Activated effector memory CD4-positive, alpha-beta T cell treated with anti-CD3 and anti-CD28 coated beads, Interleukin-2, amount 50 U/mL, for 16 hours (primary cell): Measurements from ENCODE around the gene CACNA2D3.

Experiments used
- DNase-seq: peaks from one replicate; pipeline ENCODE4 v3.0.0-alpha.2; 2020

Gene CACNA2D3

DNA sequence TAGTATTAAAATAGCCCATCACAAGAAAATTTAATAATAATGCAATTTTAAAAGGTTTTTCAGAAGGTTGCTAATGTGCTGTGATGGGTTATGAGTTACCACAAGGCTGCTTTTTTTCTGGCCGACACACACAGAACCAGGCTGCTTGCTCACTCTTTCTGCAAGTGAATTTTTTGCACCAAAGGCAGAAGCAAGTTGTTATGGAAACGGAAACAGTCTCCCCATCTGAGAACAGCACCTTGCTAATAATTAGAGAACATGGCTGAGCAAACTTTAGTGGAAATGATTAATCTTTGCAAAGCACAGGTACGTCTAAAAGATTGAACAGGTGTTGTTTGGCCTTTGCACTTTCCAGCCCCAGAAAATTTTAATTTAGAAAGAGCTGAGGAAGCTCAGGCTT, 51.0 kb downstream of the CACNA2D3 start:
- DNase-seq: no peak

DNA sequence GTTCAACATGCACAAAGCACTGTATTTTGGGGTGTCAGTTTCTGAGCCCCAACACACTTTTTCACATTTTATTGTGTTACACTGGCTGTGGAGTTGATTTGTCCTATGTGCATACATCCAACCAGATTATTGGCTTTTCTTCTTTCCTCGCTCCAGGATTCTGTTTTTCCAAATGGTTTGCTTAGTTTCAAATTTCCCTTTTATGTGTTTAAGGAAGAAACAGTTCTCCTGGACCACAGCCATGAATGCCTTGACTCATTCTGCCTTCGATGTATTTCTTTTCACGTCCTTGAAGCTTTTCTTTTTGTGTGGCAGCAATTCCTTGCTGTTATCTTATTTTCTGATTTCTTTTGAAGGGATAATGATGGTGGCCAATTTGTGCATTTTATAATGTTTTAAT, 53.8 kb downstream of the CACNA2D3 start:
- DNase-seq: no peak

DNA sequence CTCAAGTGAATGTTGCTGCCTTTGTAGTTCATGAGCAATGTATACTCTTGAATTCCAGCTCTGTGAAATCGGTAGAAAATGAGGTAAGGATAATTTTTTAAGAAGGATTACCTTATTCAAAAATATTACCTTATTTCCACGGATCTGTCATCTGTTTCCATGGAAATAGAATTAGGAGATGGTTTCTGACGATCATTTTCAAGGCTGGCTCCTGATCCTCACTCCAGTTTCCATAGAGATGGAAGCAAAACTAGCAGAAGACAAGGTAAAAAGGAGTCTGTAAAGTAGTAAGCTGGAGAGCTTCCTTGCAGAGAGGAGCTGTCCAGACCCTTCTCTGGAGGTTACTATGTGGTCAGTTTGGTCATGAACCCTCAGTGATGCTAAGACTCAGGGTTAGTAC, 55.5 kb downstream of the CACNA2D3 start:
- DNase-seq: no peak

DNA sequence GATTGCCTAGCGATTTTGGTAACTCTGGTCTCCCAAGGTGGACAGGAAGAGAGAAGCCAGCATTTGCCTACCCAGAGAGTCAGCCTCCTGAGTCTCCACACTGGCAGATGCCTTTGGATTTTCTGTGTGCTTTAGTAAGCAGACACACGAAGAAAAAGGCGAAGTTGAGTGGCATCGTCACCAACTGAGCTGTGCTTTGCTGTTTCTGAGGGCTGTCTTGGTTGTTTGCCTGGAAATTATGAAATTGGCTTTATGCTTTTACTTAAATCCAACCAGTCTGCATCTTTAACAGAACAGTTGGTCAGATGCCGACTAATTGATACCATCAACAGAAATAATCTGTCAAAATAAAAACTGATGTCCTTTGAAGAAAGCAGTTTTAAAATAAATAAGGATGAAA, 56.0 kb downstream of the CACNA2D3 start:
- DNase-seq: no peak

DNA sequence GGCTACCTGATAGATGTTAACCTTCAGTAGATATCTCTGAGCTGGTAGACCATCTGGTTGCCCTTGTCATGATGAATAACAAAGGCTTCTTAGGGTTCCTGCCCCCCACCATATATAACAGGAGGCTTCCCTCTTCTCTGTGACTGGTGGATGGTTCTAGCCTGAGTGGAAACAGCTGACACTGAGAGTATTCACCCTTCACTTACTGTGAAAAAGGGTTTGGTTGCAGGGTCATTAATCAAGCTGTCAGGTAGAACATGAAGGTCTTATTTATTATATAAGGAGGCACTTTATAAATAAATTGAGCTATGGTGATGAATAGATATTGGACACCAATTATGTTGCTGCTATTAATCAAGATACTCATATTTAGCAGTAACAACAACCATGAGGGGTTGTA, 58.6 kb downstream of the CACNA2D3 start:
- DNase-seq: no peak

DNA sequence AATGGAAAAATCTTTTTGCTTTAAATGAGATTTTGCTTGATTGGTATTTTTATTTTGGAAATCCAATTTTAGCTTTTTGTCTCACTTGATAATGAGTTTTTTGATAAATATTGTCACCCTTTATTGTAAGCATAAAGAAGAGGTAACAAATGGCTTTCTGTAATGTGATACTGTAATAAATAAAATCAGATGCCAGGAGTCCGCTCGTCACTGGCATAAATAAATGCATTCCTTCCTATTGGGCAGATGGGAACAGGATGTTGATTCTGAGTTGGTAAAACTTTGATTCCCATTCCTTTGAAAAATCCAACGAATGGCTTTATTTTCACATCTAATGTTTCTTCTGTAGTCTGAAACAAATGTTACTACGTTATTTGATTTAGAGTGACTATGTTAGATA, 59.9 kb downstream of the CACNA2D3 start:
- DNase-seq: no peak

DNA sequence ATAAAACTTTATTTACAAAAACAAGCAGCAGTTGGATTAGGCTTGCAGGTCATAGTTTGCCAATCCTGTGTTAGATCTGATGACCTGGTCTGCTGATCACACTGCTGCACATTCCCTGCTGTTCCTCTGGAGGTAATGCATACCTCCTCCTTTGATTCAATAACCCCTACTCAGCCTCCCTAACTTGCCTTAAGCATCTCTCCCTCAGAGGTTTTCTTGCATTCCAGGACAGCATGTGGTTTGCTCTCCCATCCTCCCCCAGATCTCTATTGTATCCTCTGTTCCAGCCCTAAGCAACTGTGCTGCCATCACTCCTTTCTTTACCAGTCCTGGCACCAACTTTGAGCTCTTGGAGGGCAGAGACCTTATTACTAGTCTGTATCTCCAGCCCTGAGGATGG, 63.4 kb downstream of the CACNA2D3 start:
- DNase-seq: no peak

DNA sequence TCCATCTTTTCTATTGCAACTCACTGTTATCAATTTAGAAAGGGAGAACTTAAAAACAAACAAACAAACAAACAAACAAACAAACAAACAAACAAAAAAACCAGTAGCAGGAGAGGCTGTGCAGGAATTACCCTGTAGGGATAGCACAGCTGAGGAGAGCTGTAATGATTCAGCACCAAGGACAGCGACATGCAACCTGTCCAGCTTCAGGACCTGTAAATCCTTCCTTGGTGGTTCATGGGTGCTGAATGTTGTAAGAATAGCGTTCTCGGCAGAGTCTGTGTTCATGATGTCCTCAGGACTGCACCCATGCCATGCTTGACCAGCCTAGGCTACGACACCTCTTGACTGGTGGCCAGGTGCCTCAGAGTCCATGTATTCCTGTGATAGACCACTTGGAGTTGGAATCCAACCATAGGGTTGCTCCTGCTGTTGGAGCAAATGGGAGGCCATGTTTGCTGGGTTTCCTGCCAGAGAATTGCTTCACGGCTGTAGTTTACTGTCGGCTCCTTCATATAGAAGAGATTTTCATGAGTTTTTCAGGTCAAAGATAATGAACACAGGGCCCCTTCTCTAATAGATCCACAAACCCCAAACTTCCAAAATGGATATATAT, 65.9 kb downstream of the CACNA2D3 start:
- DNase-seq: no peak

DNA sequence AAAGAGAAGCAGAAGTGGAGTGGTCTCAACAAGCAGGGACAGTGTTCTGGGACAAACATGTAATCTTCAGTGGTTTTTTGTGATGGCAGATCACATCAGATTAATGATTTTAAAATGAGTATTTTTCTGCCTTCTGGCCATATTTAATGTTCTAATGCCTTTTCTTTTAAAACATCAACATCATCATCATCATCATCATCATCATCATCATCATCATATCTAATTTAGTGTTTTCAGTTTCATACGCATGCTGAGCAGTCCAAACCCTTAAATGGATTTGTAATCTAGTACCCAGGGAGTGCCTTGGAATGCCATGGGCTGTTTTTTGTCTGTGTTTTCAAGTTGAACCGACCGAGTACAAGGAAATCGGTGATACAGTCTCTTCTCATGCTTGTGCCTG, 68.9 kb downstream of the CACNA2D3 start:
- DNase-seq: no peak

DNA sequence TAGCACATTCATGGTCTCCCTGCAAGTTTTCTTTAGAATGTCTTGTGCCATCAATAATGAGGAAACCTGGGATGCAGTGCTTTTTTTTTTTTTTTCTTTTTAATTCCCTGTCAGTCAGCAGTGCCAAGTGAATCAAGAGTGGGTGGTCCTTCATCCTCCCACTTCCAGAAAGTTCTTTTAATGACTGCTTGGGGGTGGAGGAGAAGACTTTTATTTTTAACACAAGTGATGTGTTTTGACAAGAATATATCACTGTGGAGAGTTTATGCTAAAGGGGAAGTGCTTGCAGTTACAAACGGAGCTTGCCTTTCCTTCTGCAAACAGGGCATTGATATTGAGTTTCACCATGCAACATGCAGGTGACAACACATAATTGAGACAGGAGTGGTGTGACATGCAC, 69.7 kb downstream of the CACNA2D3 start:
- no peak for DNase-seq

DNA sequence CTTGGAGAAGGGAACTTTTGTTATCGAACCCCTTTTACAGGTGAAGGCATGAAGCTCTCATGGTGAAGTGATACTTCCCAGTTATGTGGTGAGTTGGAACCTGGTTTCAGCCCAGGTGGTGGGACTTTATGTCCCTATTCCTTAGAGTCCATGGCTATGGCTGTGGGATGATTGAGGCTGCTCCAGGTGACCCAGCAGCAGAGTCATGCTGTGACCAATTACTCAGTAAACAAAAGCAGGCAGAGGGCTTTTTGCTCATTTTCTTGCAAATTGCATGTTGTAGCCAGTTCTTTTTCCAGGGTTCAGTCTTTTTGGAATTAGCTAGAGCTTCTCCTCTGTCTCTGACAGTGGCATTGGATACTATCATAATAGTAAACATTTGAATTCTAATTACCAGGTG, 70.7 kb downstream of the CACNA2D3 start:
- no peak for DNase-seq

DNA sequence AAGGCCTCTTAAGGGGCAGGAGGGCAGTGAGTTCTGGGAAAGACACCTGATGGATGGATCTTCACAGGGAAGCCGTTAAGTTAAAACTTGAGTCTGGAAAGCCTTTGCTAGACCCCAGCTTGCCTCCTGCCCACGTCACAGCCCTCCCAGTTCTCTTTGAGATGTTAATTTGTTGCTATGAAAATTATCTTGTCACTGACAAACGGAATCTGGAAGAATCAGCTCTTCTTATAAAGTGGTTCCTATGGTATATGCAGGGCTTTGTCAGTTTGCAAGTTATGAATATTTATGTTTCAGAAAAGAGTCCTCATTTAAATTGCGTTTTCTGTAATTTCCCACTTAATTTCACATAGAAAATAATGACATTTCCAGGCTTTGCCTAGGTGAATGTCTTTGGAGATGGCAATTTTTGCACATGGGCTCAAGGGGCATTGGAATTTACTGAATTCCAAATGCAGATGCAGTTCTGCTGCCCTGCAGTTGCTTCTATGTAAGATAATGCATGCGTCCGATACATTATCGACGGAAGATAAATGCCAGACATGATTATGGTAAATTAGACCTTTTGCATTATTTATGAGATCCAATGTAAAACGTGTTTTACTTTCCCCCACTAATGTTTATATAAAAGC, 74.1 kb downstream of the CACNA2D3 start:
- DNase-seq: no peak

DNA sequence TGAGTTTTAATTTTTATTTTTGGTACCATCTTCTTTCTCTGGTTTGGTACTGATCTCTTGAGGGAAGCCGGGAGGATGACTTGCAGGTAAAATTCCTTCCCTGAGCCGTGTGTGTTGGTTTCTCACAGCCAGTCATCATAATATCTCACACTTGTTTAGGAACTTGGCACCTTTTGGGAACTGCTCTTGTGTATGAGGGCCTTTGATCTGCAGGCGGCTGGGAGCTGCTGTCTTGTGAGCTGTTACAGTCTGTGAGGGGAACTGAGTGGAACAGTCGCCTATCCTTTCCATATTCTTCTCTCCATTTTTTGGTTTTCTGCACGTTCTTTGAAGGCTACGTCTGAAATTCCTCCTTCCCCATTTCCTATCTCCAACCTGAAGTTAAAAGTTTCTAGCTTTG, 75.2 kb downstream of the CACNA2D3 start:
- no peak for DNase-seq

DNA sequence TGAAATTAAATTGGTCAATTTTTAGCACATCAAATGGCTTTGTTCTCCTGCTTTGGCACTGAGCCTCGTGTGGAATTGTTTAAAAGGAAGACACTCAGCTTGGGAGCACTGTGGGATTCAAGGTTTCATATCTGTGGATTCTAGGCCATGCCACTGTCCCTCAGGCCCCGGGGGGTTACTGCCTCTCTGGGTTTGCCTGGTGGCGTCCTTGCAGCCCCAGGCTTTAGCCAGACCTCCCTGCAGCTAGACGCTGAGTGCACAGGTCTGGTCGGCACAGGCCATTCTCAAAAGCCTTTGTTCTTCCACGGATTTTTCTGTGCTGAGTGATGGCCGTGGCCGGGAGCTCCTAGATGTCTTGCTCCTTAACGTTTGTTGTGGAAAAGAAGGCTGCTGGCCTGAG, 76.2 kb downstream of the CACNA2D3 start:
- no peak for DNase-seq

DNA sequence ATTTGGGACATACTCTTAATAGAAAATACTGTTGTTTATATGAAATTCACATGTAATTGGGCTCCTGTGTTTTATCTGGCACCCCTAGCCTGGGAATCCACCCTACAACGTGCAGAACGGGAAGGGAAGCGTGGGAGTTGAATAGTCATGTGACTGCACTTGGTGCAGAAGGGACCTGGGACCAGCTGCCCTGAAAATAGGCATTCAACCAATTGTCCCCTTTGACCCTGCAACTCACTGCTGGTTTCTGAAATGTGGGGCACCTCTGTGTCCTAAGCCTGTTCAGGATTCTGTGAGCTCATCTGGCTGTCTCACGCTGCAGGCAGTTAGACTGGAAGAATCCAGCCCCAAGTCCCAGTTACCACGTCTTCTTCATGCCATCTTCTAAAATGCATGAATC, 79.7 kb downstream of the CACNA2D3 start:
- DNase-seq: no peak

DNA sequence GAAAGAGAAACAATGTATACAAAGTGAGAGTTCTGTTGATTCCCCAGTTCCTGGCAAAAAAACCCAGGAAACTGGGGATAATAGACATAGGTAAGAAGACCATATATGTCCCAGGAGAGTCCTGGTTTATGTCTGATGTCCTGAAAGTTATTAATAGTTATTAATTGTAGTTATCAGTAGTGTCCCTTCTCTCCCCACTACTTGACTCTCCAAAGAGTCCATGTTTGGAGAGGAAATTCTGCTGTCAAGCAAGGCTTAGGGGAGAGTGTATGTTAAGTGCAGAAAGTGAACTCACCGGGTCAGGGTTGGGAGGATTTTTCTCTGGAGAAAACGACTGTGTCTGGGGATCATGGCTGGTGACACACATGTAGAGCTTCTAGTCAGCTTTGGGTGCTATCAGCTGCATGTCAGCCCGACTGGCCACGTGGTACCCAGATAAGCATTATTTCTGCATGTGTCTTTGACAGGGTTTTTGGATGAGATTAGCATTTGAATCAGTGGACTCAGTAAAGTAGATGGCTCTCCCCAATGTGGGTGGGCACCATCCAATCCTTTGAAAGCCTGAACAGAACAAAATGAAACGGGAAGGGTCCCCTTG, 80.4 kb downstream of the CACNA2D3 start:
- no peak for DNase-seq

DNA sequence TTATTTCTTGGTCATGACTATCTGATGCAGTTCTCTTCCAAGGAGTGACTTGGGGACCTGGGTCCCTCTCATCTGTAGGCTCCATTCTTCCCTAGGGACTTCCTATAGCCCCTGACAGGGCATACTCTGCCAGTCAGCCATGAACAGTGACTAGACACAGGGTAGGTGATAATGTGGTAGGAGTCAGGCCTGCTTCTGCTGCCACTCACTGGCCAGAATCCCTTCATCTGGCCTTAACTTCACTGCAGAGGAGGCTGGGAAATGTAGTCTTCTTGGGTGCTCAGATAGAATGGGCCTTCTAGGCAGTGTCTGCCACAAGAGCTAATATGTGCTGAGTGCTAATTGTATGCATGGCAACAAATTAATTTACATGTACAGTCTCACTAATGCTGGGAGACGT, 84.5 kb downstream of the CACNA2D3 start:
- no peak for DNase-seq

DNA sequence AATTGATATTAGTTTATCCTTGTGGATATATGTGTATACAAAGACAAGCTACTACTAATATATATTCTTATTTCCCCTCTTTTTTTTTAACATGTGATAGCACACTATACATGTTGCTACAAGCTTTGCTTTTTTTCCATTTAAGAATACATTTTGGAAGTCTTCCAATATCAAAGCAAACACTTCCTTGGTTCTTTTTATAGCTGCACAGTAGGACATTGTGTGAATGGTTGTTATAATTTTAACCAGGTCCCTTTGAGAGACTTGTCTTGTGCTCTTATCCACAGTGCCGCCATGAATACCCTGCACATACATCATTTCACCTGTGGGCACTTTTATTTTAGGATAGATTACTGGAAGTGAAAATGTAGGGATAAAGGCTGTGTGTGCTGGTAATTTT, 88.7 kb downstream of the CACNA2D3 start:
- no peak for DNase-seq

DNA sequence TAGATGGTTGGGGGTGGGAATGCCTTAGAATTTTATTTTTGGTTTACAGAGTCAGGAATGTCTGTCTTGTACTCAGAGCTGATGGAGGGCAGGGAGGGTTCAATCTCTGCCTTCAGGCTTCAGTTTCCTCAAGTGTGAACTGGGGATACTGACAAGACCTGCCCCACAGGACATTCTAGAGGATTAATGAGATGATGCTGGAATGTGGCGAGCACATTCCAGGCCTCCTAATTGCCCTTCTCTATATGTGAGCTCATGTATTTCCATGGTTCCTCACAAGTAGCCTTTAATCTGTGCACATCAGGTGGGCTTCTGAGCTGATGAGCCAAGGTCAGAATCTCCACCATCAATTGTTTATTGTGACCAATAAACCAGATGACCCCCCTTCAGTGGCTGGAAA, 90.4 kb downstream of the CACNA2D3 start:
- no peak for DNase-seq

DNA sequence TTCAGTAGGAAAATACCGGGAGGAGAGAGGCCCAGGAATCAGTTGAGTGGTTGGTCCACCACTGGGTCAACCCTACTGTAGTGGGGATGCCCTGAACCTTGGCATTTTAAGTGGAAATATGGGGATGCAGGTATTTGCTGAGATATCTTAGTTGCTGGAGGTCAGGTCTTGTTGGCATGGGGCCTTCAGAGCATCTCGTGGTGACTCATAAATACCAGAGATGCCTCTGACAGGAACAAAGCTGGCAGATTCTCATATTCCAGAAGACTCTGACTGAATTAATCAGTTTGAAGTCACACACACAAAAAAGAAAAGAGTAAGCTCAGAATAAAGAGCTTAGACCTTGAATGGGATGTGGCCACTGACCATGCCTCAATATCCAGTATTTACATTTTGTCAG, 91.6 kb downstream of the CACNA2D3 start:
- DNase-seq: no peak

DNA sequence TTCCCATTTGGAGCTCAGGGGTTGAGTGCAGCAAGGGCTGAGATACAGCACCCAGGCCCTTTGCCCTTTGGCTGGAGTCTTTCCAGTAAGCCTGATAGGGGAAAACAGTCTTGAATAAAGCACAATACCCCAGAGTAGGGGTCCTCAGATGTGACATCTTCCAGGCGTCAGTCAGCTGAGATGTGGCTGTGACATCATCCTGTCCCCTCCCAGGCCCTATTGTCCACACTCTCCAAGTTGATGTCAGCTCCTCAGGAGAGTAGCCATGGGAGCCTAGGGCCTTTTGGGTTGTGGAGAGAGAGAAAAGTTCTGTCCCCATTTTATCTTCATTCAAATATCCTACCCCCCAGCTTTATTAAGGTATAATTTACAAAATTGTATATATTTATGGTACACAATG, 92.5 kb downstream of the CACNA2D3 start:
- no peak for DNase-seq

DNA sequence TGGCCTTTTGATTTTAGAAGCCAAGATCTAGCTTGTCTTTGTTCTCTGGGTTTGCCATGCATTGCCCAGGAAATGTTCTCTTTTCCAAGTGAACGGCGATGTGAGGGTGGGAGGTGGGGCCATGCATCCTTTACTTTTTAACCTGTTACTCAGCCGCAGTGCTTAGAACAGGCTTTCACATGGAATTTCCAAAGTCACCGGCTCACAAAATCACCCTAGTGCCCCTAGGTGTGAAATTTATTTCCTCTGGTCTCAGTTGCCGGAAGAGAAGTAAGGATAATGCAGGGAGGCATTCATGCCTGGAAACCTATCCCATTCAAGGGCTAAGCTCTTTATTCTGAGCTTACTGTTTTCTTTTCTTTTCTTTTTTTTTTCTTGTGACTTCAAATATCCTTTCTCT, 93.2 kb downstream of the CACNA2D3 start:
- DNase-seq: no peak

DNA sequence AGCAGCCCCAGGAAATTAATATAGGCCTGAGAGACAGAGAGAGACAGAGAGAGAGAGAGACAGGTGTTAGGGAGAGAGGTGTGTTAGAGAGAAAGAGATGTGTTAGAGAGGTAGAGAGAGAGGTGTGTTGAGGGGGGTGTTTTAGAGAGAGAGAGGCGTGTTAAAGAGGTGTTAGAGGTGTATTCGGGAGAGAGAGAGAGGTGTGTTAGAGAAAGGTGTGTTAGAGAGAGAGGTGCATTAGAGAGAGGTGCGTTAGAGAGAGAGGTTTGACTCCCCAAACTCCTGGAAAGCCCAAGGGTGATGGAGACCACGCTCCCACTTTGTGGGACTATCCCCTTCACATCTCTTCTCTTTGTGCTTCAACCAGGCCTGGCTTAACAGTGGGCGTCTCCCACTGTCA, 95.5 kb downstream of the CACNA2D3 start:
- DNase-seq: no peak

DNA sequence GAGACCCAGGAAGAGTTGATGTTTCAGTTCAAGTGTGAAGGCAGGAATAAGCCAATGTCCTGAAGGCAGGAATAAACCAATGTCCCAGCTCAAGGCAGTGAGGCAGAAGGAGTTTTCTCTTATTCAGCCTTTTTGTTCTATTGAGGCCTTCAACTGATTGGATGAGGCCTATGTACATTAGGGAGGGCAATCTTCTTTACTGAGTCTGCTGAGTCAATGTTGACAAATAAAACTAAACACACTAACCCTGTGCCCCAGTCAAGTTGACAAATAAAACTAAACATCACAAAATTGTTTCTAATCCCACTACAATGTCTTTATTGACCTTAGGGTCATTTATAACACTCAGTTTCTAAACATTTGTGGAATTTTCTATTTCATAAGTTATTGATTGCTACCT, 100.0 kb downstream of the CACNA2D3 start:
- DNase-seq: no peak

DNA sequence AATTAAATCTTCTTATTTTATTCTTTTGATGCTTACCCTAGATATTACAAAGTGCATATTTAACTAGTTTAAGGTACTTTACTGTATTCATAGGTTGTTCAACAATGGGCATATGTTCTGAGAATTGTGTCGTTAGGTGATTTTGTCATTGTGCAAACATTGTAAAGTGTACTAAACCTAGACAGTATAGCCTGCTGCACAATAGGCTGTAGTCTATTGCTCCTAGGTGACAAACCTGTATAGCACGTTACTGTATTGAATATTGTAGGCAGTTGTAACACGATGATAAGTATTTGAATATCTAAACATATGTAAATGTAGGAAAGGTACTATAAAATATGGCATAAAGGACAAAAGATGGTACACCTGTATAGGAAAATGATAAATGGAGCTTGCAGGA, 100.7 kb downstream of the CACNA2D3 start:
- DNase-seq: no peak
